Esophagus (tissue), 2 donors: ENCODE measurements around the gene CMIP. TPM values are rescaled to one million over a fixed set of nuclear protein-coding genes. Genes with fewer than 3 reads are reported as not detected.

Experiments used
- H3K27ac ChIP-seq, 2 donors: one replicate each; pipeline ENCODE4 v1.5.1; 2013; ENCODE audit warnings: low read depth in 2 of 2, mild to moderate bottlenecking in 2 of 2, inconsistent platforms in 1 of 2, low read length in 1 of 2, moderate library complexity in 1 of 2
- H3K27me3 ChIP-seq, 2 donors: one replicate each; pipeline ENCODE4 v1.6.1; 2013; ENCODE audit warnings: low read length in 2 of 2, control low read depth in 1 of 2, mild to moderate bottlenecking in 1 of 2; ENCODE audit not compliant: insufficient read depth in 2 of 2, control insufficient read depth in 1 of 2
- H3K36me3 ChIP-seq, 2 donors: one replicate each; pipeline ENCODE4 v1.6.1; 2013; ENCODE audit warnings: low read length in 1 of 2; ENCODE audit not compliant: control insufficient read depth in 2 of 2, insufficient read depth in 2 of 2
- H3K4me1 ChIP-seq, 2 donors: one replicate each; pipeline ENCODE4 v1.6.1; 2013; ENCODE audit warnings: low read length in 1 of 2; ENCODE audit not compliant: control insufficient read depth in 2 of 2, insufficient read depth in 2 of 2
- H3K4me3 ChIP-seq, 2 donors: one replicate each; pipeline ENCODE4 v1.5.1; 2013; ENCODE audit warnings: low read length in 2 of 2, mild to moderate bottlenecking in 2 of 2, low read depth in 1 of 2, moderate library complexity in 1 of 2
- H3K9me3 ChIP-seq, 2 donors: one replicate each; pipeline ENCODE4 v1.6.1; 2013; ENCODE audit warnings: mild to moderate bottlenecking in 2 of 2, low read depth in 1 of 2, low read length in 1 of 2, moderate library complexity in 1 of 2; ENCODE audit not compliant: control insufficient read depth in 2 of 2, insufficient read depth in 1 of 2
- WGBS, 2 donors: extraction: QIAGEN DNeasy Blood & Tissue Kit; methylation state at CpG; one replicate each; pipeline ENCODE4 v1.1.7; 2013; 5-methylcytosine and 5-hydroxymethylcytosine counted together
- polyA plus RNA-seq, 2 donors: library from polyadenylated mRNA; stranded (reverse); fragments of 200-250 nt; gene quantifications; one replicate each; pipeline ENCODE4 v1.2.3, GENCODE V29; 2013
- donor health status: healthy with polysubstance abuse.
- donor health status: Bipolar disorder and iron deficiency.

CMIP gene
- polyA plus RNA-seq, 2 donors = 16.9 to 19.3 TPM

GRCh38 chr16:81445143-81445961 is 744 bp downstream of the CMIP start:
- Histone ChIP-seq H3K27ac (peak overlapping the region; percentile 96 to 97), H3K9me3 (no peaks in the 10 kb centered on the region), H3K4me3 (peak overlapping the region; percentile 77 to 90), H3K4me1 (peaks cover 5 to 18% of the 10 kb centered on the region in 2 donors), H3K36me3 (peaks cover 0 to 2% of the 10 kb centered on the region in 2 donors), H3K27me3 (no peaks in the 10 kb centered on the region)
- 0 to 1% methylated on average over 49 to 59 of the region's 62 CpGs for WGBS, 2 donors

GRCh38 chr16:81445966-81446906 is 1.6 kb downstream of the CMIP start:
- WGBS, 2 donors = 6 to 10% methylated on average over 23 of the region's 23 CpGs
- Histone ChIP-seq H3K27me3 (no peaks in the 10 kb centered on the region), H3K4me1 (peaks cover 2 to 18% of the 10 kb centered on the region in 2 donors), H3K27ac (peak overlapping the region; percentile 96 to 97), H3K9me3 (no peaks in the 10 kb centered on the region), H3K36me3 (peaks cover 0 to 2% of the 10 kb centered on the region in 2 donors), H3K4me3 (peak overlapping the region; percentile 77 to 90)

- peaks cover 0 to 2% of the 10 kb centered on the region in 2 donors for H3K36me3 ChIP-seq
- no peaks in the 10 kb centered on the region for H3K27me3 ChIP-seq
- no peaks in the 10 kb centered on the region for H3K9me3 ChIP-seq
- 22 to 24% methylated on average over 14 of the region's 14 CpGs for WGBS, 2 donors
- H3K27ac ChIP-seq = peak overlapping the region; percentile 96 to 97
- peak overlapping the region; percentile 77 to 90 for H3K4me3 ChIP-seq
- H3K4me1 ChIP-seq = peaks cover 2 to 23% of the 10 kb centered on the region in 2 donors
These were observed 2.3 kb downstream of the CMIP start for GRCh38 chr16:81446907-81447268.

- H3K27ac ChIP-seq = peak overlapping the region; percentile 96 to 97
- peak overlapping the region; percentile 77 to 90 for H3K4me3 ChIP-seq
- WGBS, 2 donors = 35 to 39% methylated on average over 17 of the region's 17 CpGs
- H3K36me3 ChIP-seq = peaks cover 0 to 2% of the 10 kb centered on the region in 2 donors
- H3K4me1 ChIP-seq = peaks cover 5 to 28% of the 10 kb centered on the region in 2 donors
- no peaks in the 10 kb centered on the region for H3K9me3 ChIP-seq
- H3K27me3 ChIP-seq = no peaks in the 10 kb centered on the region
These were observed 2.9 kb downstream of the CMIP start for GRCh38 chr16:81447383-81448101.

- Histone ChIP-seq H3K9me3 (no peaks in the 10 kb centered on the region), H3K4me3 (peak overlapping the region; percentile 77 to 90), H3K27me3 (no peaks in the 10 kb centered on the region), H3K4me1 (peaks cover 5 to 30% of the 10 kb centered on the region in 2 donors), H3K36me3 (peaks cover 0 to 2% of the 10 kb centered on the region in 2 donors), H3K27ac (peak overlapping the region; percentile 96 to 97)
- 42% methylated on average over 19 of the region's 19 CpGs for WGBS, 2 donors
These were observed 3.8 kb downstream of the CMIP start for GRCh38 chr16:81448154-81449131.

GRCh38 chr16:81449241-81449640 is 4.6 kb downstream of the CMIP start:
- Histone ChIP-seq H3K9me3 (no peaks in the 10 kb centered on the region), H3K27me3 (no peaks in the 10 kb centered on the region), H3K4me3 (no peak overlapping the region), H3K27ac (peak overlapping the region; percentile 96 to 97), H3K36me3 (peaks cover 0 to 5% of the 10 kb centered on the region in 2 donors), H3K4me1 (peaks cover 3 to 34% of the 10 kb centered on the region in 2 donors)
- WGBS, 2 donors = 85 to 86% methylated on average over 2 of the region's 2 CpGs

GRCh38 chr16:81449899-81450608 is 5.4 kb downstream of the CMIP start:
- no peak overlapping the region for H3K27ac ChIP-seq
- H3K4me3 ChIP-seq = no peak overlapping the region
- H3K9me3 ChIP-seq = no peaks in the 10 kb centered on the region
- H3K36me3 ChIP-seq = peaks cover 0 to 5% of the 10 kb centered on the region in 2 donors
- H3K27me3 ChIP-seq = no peaks in the 10 kb centered on the region
- peaks cover 3 to 34% of the 10 kb centered on the region in 2 donors for H3K4me1 ChIP-seq
- WGBS, 2 donors = 75 to 77% methylated on average over 7 of the region's 7 CpGs
